ENCODE results near the gene NR0B1.

Gene NR0B1, protein sequence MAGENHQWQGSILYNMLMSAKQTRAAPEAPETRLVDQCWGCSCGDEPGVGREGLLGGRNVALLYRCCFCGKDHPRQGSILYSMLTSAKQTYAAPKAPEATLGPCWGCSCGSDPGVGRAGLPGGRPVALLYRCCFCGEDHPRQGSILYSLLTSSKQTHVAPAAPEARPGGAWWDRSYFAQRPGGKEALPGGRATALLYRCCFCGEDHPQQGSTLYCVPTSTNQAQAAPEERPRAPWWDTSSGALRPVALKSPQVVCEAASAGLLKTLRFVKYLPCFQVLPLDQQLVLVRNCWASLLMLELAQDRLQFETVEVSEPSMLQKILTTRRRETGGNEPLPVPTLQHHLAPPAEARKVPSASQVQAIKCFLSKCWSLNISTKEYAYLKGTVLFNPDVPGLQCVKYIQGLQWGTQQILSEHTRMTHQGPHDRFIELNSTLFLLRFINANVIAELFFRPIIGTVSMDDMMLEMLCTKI

GRCh38 chrX:30309139-30309571, at the start of gene NR0B1:
Gene NR0B1 (minus strand): TSS chrX:30309390. CDS start chrX:30309363, 27 bp downstream.
- no peak for DNase-seq (ENCODE audit: low spot score)

DNA sequence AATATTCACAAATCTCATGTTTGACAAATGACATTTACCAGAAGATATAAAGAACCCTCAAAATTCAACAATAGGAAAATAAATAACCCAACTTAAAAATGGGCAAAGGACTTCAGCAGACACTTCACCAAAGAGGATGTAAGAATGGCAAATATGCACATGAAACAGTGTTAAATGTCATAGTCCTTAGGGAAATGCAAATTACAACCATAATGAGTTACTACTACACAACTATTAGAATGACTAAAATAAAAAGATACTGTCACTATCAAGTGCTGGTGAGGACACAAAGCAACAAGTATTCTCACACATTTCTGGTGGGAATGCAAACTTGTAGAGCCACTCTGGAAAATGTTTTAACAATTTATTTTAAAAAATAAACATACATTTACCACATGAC, 40.8 kb upstream of the NR0B1 start:
- DNase-seq (ENCODE audit: low spot score): no peak

- no peak for DNase-seq (ENCODE audit: low spot score)
Measured at GRCh38 chrX:30343206-30343605, 34.0 kb upstream of the NR0B1 start.

GRCh38 chrX:30340753-30341152, 31.6 kb upstream of the NR0B1 start:
- DNase-seq (ENCODE audit: low spot score): no peak

- DNase-seq (ENCODE audit: low spot score): no peak
Measured at GRCh38 chrX:30327762-30328161, 18.6 kb upstream of the NR0B1 start.

- no peak for DNase-seq (ENCODE audit: low spot score)
Measured at GRCh38 chrX:30317308-30317707, 8.1 kb upstream of the NR0B1 start.

- DNase-seq (ENCODE audit: low spot score): no peak
Measured at GRCh38 chrX:30313322-30313721, 4.1 kb upstream of the NR0B1 start.

DNA sequence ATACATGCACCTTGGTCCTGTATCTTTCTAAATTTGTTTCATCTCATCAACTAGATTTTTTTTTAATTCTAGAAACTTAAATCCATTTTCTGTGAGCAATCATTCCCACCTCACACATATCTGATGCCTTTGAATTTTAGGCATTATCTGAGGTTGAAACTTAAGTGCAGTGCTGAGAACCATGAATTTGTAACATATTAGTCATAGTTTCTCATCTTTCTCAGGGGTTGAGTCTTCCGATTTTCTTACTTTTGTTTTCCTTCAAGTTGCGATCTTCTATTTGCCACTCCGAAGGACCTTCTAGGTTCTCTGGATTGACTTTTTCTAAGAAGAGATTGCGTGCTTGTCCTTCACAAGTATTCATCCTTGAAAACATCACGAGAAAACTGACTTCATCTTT, 3.7 kb upstream of the NR0B1 start:
- no peak for DNase-seq (ENCODE audit: low spot score)

DNA sequence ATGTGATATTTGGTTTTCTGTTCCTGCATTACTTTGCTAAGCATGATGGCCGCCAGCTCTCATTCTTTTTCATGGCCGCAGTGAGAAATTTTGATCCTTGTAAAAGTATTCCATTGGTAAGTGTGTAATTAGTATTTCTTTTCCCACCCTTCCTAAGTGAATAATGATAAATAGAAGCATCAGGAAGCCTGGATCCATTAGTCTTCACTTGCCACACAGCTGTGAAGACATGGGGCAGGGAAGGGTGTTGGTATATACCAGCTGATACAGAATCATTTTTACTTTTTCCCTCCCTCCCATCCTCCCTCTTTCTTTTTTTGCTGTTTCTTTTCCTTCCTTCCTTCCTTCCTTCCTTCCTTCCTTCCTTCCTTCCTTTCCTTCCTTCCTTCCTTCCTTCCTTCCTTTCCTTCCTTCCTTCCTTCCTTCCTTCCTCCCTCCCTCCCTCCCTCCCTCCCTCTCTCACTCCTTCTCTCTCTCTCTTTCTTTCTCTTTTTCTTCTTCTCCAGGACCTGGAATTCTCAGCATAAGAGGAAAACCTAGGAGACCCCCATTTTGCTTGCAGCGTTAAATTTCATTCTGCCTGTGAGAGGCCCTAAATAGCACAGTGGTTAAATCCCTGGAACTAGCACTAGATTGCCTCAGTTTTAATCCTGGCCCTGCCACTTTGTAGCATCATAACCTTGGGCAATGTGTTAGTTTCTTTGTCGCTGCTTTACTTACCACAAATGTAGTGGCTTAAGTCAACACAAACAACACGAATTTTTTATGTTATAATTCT, 1.4 kb upstream of the NR0B1 start:
- no peak for DNase-seq (ENCODE audit: low spot score)

DNA sequence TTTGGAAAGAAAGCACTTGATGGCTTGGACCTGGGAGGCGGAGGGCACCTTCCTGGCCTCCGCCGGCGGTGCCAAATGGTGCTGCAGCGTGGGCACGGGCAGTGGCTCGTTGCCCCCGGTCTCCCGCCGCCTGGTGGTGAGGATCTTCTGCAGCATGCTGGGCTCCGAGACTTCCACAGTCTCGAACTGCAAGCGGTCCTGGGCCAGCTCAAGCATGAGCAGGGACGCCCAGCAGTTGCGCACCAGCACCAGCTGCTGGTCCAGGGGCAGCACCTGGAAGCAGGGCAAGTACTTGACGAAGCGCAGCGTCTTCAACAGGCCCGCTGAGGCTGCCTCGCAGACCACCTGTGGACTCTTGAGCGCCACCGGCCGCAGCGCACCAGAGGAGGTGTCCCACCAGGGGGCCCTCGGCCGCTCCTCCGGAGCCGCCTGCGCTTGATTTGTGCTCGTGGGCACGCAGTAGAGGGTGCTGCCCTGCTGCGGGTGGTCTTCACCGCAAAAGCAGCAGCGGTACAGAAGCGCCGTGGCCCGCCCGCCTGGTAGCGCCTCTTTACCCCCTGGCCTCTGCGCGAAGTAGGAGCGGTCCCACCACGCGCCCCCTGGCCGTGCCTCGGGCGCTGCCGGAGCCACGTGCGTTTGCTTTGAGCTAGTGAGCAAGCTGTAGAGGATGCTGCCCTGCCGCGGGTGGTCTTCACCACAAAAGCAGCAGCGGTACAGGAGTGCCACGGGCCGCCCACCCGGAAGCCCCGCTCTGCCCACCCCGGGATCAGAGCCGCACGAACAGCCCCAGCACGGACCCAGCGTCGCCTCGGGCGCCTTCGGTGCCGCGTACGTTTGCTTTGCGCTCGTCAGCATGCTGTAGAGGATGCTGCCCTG, 689 bp downstream of the NR0B1 start:
- DNase-seq (ENCODE audit: low spot score): no peak

DNA sequence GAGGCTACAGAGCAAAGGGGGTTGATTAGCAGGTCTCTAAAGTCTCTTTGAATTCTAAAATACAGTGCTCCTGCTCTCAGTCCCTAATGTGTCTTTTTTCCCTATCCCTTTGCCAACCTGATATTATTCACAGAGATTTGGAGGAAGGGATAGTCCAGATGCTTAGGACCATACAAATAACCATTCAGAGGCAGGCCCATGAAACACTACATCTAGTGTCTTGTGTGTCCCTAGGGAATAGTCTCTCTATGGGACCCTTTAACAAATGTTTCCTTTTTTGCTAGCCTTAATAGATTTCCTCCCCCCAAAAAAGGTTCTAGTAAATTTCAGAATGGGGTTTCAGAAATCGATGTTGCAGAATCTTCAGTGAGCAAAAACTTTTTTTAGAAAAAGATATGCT, 1.7 kb downstream of the NR0B1 start:
- no peak for DNase-seq (ENCODE audit: low spot score)

DNA sequence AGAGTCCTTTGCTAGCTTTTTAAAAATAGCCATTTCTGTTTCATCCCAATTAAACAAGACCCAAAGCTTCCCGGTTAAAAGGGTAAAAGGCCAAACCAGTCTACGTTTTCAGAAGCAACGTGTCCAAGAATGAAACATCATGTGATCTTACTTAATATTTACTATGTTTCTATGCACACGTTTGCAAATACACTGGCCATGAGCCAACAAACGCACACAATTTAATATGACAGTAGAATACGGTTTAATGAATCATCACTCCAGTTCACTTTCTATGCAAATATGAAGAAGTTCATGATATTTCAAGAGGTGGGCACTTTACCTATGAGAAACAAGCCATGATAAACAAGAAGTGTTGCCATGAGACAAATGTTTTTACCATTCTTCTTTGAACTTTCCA, 4.3 kb downstream of the NR0B1 start:
- DNase-seq (ENCODE audit: low spot score): no peak

DNA sequence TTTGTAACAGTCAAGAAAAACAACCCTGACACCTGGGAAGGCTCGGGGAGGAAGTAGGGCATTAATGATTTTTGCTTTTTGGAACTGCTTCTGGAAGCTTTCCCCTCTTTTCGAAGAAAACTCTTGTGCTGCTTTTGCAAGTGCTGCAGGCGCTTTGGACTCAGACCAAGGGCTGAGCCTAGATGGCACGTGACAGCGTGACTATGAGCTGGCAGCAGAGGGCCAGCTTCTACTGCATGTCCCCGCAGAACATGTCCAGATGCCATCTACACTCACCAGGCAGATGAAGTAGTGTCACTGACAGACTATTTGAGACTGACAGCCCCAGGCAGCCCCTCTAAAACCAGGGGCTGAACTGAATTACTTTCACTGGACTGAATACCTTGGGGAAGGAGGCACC, 6.2 kb downstream of the NR0B1 start:
- DNase-seq (ENCODE audit: low spot score): no peak

DNA sequence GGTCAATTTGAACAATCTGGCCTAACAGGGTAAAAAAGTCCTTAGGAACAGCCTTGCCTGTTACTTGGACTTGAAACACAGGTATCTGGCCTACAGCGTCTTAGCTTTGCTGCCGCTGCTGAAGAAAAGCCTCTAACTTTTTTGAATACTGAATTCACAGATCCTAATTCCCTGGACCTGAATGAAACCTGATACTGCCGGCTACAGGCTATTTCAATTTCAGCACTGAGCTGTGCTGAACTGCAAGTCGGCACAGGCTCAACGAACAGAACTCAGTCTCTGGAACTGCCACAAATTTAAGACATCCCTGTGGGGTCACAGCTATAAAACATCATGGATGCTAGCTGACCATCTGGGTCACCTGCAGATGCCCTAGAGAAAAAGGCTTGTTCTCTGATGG, 7.2 kb downstream of the NR0B1 start:
- no peak for DNase-seq (ENCODE audit: low spot score)

DNA sequence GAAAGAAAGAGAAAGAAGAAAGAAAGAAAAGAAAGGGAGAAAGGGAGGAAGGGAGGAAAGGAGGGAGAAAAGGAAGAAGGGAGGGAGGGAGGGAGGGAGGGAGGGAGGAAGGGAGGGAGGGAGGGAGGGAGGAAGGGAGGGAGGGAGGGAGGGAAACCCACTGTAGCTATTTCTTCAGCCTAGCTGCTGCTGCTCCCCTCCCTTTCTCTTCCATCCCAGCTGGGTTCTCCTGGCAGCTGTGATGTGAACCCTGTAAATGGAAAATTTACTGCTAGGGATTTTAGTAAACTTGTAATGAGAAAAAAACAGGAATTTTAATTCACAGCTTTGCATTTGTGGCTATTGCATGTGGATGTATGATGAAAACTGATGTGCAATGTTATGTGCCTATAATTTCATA, 8.0 kb downstream of the NR0B1 start:
- DNase-seq (ENCODE audit: low spot score): no peak

DNA sequence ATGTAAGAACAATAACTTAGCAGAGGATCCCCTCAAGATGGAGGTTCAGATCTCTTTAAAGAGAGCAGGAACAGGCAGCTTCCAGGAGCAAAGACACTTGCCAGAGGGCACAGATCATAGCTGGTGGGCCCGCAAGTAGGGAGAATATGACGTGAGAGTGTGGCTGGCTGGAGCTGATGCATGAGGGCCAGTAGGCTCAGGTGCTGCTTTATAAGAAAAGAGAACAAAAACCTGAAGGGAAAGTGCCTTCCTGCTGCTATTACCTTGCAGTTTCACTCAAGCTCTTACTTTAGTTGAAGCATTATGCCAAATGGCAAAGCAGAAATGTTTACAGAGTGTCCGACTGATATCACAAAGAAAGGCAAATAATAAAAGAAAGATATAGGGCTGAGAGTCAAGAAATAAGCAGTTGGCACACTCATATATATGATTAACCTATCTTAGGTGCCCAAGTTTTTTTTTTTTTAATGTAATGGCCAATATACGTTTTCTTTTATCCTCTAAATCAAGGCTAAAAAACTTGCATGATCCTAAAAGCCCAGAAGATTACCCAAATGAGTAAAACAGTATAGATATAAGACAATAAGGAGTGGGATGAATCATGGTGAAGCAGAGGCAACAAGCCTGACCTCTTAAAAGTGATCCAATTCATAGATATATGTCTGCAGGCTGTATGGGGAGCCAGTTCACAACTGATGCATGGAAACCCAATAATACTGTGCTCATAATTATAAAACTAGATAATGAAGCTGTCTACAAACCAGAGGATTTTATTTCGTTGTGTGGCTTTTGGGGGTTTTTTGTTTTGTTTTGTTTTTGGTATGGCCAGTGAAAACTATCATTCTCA, 12.6 kb downstream of the NR0B1 start:
- DNase-seq (ENCODE audit: low spot score): no peak

- DNase-seq (ENCODE audit: low spot score): no peak
Measured at GRCh38 chrX:30283456-30284200, 25.6 kb downstream of the NR0B1 start.

- no peak for DNase-seq (ENCODE audit: low spot score)
Measured at GRCh38 chrX:30282527-30282926, 26.7 kb downstream of the NR0B1 start.

GRCh38 chrX:30280428-30280827, 28.8 kb downstream of the NR0B1 start:
- no peak for DNase-seq (ENCODE audit: low spot score)

GRCh38 chrX:30278365-30278764, 30.8 kb downstream of the NR0B1 start:
- no peak for DNase-seq (ENCODE audit: low spot score)

DNA sequence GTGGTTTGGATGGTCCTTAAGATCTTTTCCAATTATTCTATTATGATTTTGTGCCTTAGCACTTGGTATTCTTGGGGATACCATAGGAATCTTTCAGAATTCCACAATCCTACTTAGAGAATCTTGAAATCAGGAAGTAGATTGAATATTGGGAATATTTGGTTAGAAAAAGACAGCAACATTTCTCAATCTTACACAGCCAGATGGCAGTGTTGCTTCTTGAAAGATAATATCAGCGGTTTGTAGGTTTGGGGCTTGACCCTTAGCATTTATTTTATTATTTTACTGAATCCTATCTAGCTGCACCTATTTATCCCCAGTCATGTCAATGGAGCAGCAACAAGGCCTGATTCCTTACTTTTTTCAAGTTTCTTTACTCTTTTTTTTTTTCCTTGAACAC, 33.7 kb downstream of the NR0B1 start:
- DNase-seq (ENCODE audit: low spot score): no peak
